ENCODE data around the gene HIGD2B. TPM values are rescaled to one million over a fixed set of nuclear protein-coding genes. Genes with fewer than 3 reads are reported as not detected.
"Not testable (repeated sequence)": the region's sequence is repeated elsewhere in the genome, so short reads cannot be mapped to it uniquely, and the experiment has no call there.

Gene HIGD2B
- polyA plus RNA-seq, 5 donors: not detected

DNA sequence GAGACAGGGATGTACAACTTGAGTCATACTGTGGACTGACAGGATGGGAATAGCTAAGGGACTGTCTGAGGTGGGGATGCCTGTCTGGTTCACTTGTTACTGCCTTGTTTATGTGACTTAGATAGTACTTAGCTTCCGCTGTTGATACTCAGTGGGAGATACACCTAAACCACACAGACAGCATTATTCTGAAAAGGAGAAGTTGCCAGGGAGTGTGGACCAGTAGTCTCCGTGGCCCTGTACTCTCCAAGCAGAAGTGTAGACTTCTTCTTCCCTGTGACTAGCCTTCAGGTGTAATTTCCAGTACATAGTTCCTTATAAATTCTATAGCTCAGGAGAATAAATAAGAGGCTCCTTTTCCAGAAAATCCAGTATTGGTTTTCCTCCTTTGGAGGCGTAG, 5.1 kb downstream of the HIGD2B start:
- DNase-seq: no peak

DNA sequence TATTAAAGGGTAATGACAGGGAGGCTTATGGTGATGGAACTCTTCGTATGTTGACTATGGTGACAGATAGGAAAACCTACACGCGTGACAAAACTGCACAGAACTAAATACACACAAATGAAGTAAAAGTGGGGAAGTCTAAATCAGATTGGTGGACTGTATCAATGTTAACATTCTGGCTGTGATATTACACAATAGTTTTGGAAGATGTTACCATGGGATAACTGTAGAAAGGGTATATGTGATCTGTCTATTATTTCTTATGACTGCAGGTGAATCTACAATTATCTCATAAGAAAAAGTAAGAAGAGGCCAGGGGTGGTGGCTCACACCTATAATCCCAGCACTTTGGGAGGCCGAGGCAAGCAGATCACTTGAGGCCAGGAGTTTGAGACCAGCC, 9.1 kb downstream of the HIGD2B start:
- DNase-seq: no peak

DNA sequence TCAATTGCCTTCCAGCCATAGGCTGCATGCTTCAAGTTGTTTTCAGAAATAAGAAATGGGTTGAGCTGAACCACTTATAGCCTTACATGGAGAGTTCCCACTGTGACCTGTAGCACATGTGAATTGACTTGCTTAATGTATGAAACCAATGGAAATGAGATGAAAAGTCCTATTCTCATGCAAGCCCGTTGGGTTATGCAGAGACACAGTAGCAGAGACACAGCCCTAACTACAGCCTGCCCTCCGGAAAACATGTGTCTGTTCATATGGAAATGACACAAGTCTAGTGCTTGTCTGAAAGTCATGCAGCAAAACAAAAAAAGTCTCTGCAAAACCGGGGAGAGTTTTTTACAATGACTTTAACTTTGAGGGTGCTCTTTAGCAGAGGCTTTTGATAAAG, 14.5 kb downstream of the HIGD2B start:
- DNase-seq: no peak

DNA sequence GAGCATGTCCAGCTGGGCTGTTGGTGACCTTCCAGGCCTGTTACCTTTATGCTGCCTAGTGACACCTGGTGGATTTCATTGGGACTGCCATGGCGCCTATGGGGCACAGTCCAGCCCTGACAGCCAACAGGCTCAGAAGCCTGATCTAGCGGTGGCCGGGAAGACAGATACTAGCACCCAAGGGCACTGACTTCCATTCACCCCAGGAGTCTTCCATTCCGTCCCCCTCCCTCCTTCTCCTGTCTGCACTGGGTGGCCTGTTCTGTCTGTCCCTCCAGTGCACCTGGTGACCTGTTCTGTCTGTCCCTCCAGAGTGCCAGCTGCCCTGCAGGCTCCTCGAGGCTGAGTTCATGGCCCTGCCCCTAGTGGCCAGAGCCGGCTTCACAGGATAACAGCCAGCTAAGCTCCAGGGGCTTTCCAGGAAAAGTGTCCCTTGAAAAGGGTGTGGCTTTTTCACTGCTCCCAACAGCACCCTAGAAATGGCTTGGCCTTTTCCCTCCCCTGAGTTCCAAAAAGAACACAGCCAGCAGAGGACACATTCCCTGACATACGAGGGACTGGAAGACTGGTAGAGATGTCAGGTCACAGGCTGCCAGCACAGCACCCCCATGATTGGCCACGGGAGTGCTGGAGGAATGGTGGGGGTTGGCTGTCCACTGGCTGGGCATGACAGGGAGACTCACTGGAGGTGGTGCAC, 15.2 kb downstream of the HIGD2B start:
- peak; percentile 55 to 56 for DNase-seq

DNA sequence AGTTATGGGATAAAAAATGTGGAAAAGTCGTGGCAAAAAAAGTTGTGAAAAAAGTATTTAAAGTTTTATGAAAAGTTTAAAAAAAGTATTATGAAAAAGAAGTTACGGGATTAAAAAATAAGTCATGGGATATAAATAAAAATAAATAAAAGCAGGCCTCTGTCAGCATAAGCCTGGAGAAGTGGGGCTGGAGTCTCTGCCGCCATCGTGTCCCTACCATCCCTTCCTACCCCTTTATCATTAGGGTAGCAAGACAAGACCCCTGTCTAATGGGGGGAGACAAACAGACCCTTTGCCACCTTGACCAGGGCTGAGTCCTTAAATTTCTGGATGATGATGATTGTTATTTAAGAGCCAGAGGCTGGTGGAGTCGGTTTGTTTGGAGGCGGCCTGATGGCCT, 16.2 kb downstream of the HIGD2B start:
- DNase-seq: not testable (repeated sequence)

DNA sequence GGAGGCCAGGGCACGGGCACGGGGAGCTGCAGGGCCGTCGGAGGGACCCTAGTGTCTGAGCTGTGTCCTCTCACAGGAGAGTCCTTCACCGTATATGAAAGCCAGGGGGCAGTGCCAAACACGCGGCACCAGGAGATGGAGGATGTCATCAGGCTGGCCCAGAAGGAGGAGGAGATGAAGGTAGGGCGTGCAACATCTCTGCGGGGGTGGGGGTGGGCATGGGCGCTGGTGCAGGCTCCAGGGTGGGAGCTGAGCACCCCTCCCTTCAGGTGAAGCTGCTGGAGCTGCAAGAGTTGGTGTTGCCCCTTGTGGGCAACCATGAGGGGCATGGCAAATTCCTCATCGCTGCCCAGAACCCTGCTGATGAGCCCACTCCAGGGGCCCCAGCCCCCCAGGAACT, 20.3 kb downstream of the HIGD2B start:
- DNase-seq: not testable (repeated sequence)

DNA sequence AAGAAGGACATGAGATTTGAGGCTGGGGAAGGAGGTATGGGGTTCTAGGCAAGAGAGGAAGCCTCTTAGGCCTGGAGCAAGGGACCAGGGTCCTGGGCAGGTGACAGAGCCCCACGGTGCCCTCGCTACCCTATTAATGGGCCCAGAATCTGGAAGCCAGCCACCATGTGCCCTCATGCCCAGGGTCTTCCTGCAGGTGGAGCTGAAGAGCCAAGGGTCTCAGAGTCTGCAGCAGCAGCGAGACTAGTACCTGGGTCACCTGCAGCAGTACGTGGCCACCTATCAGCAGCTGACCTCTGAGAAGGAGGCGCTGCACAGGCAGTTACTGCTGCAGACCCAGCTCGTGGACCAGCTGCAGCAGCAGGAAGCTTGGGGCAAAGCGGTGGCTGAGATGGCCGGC, 22.1 kb downstream of the HIGD2B start:
- DNase-seq: not testable (repeated sequence)

DNA sequence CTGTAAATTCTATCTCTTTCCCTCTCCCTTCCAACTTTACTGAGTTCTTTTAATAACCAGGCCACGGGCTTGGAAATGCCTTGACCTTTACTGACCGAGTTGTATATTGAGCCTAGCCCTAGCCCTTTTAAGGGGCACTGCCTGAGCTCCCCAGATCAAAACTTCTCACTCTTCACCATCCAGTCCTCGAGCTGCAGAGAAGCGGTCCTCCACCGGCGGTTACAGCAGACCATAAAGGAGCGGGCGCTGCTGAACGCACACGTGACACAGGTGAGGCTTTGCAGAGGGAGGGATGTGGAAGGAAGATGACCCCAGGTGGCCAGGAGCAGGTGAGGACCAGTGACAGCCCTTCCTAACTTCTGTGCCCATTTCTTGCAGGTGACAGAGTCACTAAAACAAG, 24.9 kb downstream of the HIGD2B start:
- DNase-seq: not testable (repeated sequence)

DNA sequence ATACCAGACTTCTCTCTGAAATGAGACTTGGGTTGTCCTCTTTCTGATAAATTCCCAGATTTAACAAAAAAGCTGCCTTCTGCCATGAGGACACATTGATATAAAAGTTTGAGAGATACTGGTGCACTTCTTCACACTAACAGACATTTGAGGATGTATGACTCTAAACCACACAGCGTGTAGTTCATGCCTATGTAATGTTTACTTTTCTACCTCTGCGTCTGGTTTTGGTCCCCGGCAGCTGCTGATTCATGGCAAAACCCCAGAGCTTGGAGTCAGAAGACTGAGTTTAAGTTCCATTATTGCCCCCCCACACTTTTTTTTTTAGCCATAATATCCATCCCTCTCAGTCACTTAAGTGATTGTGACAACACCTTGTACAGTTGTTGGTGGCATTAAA, 30.0 kb downstream of the HIGD2B start:
- DNase-seq: not testable (repeated sequence)

DNA sequence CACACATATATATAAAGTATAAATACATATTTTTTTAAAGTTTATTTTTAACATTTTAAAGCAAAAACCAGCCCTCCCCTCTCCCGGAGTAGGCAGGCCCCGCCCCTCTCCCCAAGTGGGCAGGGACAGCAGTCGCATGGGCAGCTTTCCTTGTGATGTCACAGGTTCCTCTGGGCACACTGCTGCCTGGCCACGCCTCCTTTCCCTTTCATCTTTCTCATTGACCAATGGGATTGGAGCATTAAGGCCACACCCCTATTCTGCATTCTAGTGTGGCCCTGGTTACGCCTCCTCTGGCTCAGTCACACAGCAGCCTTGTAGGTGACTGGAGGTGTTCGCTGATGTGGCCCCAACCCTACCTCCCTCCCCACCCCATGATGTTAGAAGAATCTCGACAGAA, 31.6 kb downstream of the HIGD2B start, which contains the start of gene GOLGA6B:
Gene GOLGA6B, plus strand, starts transcription at position 301 of the 400 bp plus-strand sequence. Its CDS starts 41 bp downstream, at position 342.
- not testable (repeated sequence) for DNase-seq

DNA sequence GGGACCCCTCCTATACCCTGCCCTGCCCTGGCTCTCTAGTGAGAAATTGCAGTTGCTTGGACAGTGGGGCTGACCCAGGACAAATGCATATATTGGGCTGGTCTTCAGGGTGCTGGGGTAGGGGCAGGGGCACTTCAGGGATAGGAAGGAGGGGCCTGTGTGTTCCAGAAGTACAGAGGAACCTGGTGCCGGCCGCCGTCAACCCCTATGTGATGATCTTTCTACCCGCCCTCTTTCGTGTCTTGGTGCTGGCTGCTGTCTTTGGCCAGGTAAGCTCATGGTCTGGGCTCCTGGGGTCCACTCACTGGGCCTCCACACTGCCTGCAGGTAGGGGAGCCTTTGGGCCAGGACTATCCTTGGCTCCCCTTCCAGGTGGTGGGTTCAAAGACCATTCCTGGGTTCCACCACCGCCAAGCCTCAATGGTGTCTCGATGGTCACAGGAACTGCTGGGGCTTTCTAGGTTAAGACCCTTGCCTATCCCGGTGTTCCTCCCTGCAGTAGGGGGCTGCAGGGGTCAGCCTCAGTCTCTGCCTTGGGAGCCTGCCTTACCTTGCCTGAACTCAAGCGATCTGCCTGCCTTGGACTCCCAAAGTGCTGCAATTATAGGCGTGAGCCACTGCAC, 37.2 kb downstream of the HIGD2B start:
- not testable (repeated sequence) for DNase-seq

DNA sequence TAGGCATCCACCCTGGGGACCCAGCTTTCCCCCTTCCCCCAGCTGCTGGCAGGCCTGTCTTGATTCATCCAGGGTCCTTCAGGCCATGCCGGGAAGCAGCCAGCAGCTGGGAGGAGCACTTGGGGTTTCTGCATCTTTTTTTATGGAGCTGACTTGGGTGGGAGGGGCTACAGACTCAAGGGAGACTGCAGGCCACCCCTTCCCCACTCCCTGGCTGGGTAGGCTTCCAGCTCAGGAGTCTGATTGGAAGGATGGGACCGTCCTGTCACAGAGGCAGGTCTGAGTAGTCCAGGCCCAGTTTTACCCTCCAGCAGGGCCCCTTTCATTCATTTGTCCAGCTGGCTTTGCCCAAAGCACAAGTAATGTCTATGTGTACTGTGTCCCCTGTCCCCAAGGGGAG, 43.7 kb downstream of the HIGD2B start:
- not testable (repeated sequence) for DNase-seq

DNA sequence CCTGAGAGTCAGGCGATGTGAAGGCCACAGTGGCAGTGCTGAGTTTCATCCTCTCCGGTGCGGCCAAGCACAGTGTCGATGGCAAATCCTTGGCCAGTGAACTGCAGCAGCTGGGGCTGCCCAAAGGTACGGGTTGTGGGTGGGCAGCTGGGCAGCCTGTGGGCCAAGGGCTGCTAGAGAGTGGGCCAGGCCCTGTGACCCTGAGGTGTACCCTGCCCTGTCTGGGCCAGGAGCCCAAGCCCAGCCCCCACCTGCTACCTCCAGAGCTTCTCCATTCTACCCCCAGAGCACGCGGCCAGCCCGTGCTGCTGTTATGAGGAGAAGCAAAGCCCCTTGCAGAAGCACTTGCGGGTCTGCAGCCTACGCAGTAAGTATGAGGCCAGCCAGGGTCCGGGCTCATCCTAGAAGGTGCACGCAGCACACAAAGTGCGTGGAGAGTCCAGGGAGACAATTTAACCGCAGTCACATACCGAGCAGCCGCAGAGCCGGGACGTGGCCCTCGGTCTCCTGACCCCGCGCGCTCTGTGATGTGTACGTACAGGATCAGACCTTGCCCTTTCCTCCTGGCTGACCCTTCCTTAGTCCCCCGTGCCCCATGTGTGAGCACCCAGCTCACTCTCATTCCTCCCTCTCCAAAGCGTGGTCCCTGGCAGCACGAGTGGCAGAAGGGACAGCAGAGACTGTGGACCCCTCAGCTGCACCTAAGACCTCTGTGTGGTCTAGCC, 46.1 kb downstream of the HIGD2B start:
- not testable (repeated sequence) for DNase-seq

DNA sequence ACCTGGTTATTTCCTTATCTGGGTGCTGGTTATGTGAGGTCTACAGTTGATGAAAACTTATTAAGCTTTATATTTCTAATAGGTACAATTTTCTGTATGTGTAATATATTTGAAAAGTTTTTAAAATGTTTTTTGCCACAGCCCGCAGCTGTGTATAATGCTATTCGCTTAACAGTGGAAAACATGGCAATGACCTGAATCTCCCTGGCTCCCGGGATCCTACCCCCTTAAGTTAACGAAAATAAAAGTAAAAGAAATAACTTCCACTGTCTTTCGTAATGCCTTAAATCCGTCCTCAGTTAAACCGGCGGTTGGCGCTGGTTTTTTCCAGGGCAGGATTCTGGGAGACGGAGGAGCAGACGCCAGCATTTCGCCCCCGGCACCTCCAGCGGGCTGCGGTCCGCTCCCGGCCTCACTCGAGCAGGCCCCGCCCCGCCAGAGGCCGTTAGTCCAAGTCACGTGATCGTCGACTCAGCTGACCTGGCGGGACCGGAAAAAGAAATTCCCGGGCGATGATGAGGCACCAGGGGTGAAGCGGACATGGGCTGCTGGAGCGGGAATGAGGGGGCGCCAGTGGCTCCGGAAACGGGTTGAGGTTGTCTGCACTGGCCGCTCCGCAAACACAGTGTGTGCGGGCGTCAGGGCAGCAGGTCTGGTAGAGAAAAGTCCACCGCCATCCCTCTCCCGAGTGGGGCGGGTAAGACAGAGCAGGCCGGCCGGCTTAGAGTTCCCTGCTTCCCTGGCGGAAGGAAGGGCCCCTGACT, 49.3 kb downstream of the HIGD2B start:
- DNase-seq: peak; percentile 6 to 74

DNA sequence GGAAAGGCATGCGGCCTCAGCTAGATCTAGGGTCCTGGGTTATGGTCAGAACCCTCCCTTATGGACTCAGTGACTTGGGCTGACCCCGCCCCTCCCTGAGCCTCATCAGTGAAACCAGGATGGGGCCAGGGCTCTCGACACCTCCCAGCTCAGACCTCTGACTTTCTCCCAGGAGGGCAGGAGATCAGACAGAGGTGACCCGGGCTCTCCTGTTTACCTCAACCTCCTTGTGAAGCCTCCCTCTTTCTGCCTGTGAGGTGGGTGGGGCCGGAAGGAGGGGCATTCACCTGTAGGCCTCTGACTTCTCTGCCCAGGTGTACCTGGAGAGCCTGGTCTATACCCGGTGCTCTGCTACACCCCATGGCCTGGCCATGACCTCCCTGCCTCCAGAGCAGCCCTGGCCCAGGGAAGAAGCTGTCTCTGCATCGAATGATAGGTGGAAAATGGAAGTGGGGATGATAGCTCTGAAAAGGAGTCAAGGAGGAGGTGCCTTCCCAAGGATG, 56.9 kb downstream of the HIGD2B start:
- not testable (repeated sequence) for DNase-seq

DNA sequence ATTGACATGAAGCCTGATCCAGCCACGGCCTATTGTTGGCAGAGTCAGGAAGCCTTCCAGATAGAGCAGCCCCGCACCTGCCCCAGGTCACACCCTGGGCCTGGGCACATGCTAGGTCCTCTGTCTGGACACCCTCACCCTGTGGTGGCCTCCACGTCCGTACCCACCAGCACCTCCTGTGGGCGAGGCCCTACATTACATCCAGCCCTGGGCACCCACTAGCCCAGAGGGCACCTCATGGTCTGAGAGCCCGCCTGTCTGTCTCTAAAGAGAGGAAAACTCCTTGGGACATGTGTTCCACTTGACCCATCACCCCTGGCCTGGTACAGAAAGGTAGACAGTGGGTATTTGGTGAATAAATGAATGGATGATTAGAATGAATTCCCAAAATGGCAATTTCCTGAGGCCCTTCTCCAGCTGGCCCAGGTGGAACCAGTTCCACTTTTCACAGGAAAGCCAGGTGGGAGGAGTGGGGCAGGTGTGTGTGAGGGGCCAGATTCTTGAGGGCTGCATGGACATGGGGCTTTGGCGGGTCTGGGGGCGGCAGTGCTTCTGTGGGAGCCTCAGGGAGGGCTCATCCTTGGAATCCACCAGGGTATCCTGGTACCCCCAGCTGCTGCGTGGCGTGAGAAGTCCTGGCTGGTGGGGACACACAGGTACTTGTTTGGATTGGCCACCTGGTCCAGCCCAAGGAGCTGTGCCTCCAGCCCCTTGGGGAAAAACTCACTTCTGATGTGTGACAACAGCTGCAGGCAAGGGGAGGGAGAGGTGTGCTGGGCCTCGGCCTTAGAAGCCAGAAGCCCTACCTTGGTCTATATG, 57.5 kb downstream of the HIGD2B start:
- DNase-seq: not testable (repeated sequence)

DNA sequence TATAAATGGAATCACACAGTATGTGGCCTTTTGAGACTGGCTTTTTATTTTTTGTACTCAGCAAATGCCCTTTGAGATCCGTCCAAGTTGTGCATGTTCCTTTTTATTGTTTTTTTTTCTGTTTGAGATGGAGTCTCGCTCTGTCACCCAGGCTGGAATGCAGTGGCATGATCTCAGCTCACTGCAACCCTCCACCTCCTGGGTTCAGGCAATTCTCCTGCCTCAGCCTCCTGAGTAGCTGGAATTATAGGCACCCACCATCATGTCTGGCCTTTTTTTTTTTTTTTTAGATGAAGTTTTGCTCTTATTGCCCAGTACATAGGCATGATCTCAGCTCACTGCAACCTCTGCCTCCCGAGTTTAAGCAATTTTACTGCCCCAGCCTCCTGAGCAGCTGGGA, 59.8 kb downstream of the HIGD2B start:
- DNase-seq: not testable (repeated sequence)
